Measurements from ENCODE around the gene PIP5K1C.

- TF ChIP-seq CTCF (IDR thresholded peaks at IDR 0.05) (no peak), ZFX (IDR thresholded peaks at IDR 0.05; ENCODE audit: borderline replicate concordance) (no peak)
These were observed 48.6 kb downstream of the PIP5K1C start for GRCh38 chr19:3651684-3652083.

Data from 22Rv1 (cell line).